Measurements from ENCODE around the gene NEK4.
A peak's percentile ranks its signal among the peaks of the same experiment; 100 is the strongest.
"Not testable (repeated sequence)": the region's sequence is repeated elsewhere in the genome, so short reads cannot be mapped to it uniquely, and the experiment has no call there.

Gene NEK4

GRCh38 chr3:52679811-52680210, 90.9 kb downstream of the NEK4 start:
- Mint-ChIP-seq H3K36me3 (peaks cover 57% of the 10 kb centered on the region), H3K27ac (no peak overlapping the region), H3K9me3 (no peaks in the 10 kb centered on the region), H3K4me1 (peaks cover 38% of the 10 kb centered on the region), H3K4me3 (no peak overlapping the region), H3K27me3 (no peaks in the 10 kb centered on the region)
- no peak for DNase-seq
- CTCF ChIA-PET: no interaction called here

GRCh38 chr3:52679199-52679538, 91.6 kb downstream of the NEK4 start:
- no peak for DNase-seq
- Mint-ChIP-seq H3K9me3 (no peaks in the 10 kb centered on the region), H3K27ac (no peak overlapping the region), H3K4me1 (peaks cover 31% of the 10 kb centered on the region), H3K27me3 (no peaks in the 10 kb centered on the region), H3K36me3 (peaks cover 52% of the 10 kb centered on the region), H3K4me3 (no peak overlapping the region)
- CTCF ChIA-PET: no interaction called here

- Mint-ChIP-seq H3K36me3 (peaks cover 53% of the 10 kb centered on the region), H3K4me1 (peaks cover 25% of the 10 kb centered on the region), H3K27ac (no peak overlapping the region), H3K9me3 (no peaks in the 10 kb centered on the region), H3K27me3 (no peaks in the 10 kb centered on the region), H3K4me3 (no peak overlapping the region)
- DNase-seq: no peak
- CTCF ChIA-PET: interaction anchor here (0.6 kb wide), 1 partner anchor 66 kb away, joined by 3 read pairs; no protein-coding TSS in a partner anchor
These were observed 92.2 kb downstream of the NEK4 start for GRCh38 chr3:52678265-52679198.

- H3K27ac Mint-ChIP-seq, H3K27me3 Mint-ChIP-seq, H3K4me3 Mint-ChIP-seq, H3K9me3 Mint-ChIP-seq, DNase-seq, CTCF ChIA-PET: not testable (repeated sequence)
- H3K4me1 Mint-ChIP-seq: peaks cover 17% of the 10 kb centered on the region
- H3K36me3 Mint-ChIP-seq: peaks cover 60% of the 10 kb centered on the region
These were observed 94.5 kb downstream of the NEK4 start for GRCh38 chr3:52676201-52676600.

- no peaks in the 10 kb centered on the region for H3K27me3 Mint-ChIP-seq
- H3K9me3 Mint-ChIP-seq: no peaks in the 10 kb centered on the region
- H3K36me3 Mint-ChIP-seq: peaks cover 51% of the 10 kb centered on the region
- CTCF ChIA-PET: no interaction called here
- no peak for DNase-seq
- H3K4me3 Mint-ChIP-seq: no peak overlapping the region
- H3K27ac Mint-ChIP-seq: no peak overlapping the region
- peaks cover 19% of the 10 kb centered on the region for H3K4me1 Mint-ChIP-seq
These were observed 99.1 kb downstream of the NEK4 start for GRCh38 chr3:52671676-52672075.

GRCh38 chr3:52670621-52671521, 99.9 kb downstream of the NEK4 start:
- no peaks in the 10 kb centered on the region for H3K27me3 Mint-ChIP-seq
- peaks cover 19% of the 10 kb centered on the region for H3K4me1 Mint-ChIP-seq
- DNase-seq: no peak
- H3K36me3 Mint-ChIP-seq: peaks cover 49% of the 10 kb centered on the region
- no peak overlapping the region for H3K4me3 Mint-ChIP-seq
- CTCF ChIA-PET: no interaction called here
- H3K9me3 Mint-ChIP-seq: no peaks in the 10 kb centered on the region
- peak overlapping the region; percentile 2 for H3K27ac Mint-ChIP-seq

- DNase-seq: no peak
- Mint-ChIP-seq H3K9me3 (no peaks in the 10 kb centered on the region), H3K27me3 (no peaks in the 10 kb centered on the region), H3K4me1 (no peaks in the 10 kb centered on the region), H3K4me3 (no peak overlapping the region), H3K27ac (no peak overlapping the region), H3K36me3 (peaks cover 48% of the 10 kb centered on the region)
- CTCF ChIA-PET: interaction anchor here (0.7 kb wide), 1 partner anchor 37 kb away, joined by 3 read pairs; no protein-coding TSS in a partner anchor
These were observed 107.6 kb downstream of the NEK4 start for GRCh38 chr3:52663098-52663497.

- Mint-ChIP-seq H3K4me1 (no peaks in the 10 kb centered on the region), H3K27ac (no peak overlapping the region), H3K36me3 (peaks cover 56% of the 10 kb centered on the region), H3K9me3 (no peaks in the 10 kb centered on the region), H3K4me3 (no peak overlapping the region), H3K27me3 (no peaks in the 10 kb centered on the region)
- CTCF ChIA-PET: interaction anchor here (0.8 kb wide), 1 partner anchor 124 kb away, joined by 3 read pairs; the partner anchor contains the start of gene UQCC5
- no peak for DNase-seq
These were observed 110.7 kb downstream of the NEK4 start for GRCh38 chr3:52660046-52660445.
